ENCODE measurements around the gene ASCL2. TPM values are rescaled to one million over a fixed set of nuclear protein-coding genes. Genes with fewer than 3 reads are reported as not detected.

Gene ASCL2
- total RNA-seq, 1 donor from 2014 or later, result not detected

GRCh38 chr11:2298131-2298794 lies 27.9 kb upstream of the ASCL2 start:
- H3K4me1 ChIP-seq, result peaks cover 39% of the 10 kb centered on the region
- TF ChIP-seq CTCF (IDR thresholded peaks at IDR 0.05; ENCODE audit: borderline replicate concordance), result no peak
- intact Hi-C loops (cut with micrococcal nuclease), result loop anchor here (10.0 kb wide), 1 partner anchor 103 kb away; no protein-coding TSS in a partner anchor
- no peak overlapping the region for H3K4me3 ChIP-seq
- H3K27ac ChIP-seq (replicated peaks), result peak overlapping the region; percentile 30
- H3K27me3 ChIP-seq (ENCODE audit: low read depth), result no peaks in the 10 kb centered on the region
- no peak for DNase-seq
- H3K36me3 ChIP-seq, result no peaks in the 10 kb centered on the region
- H3K9me3 ChIP-seq (replicated peaks), result no peaks in the 10 kb centered on the region

GRCh38 chr11:2297623-2298030 lies 27.2 kb upstream of the ASCL2 start:
- H3K9me3 ChIP-seq (replicated peaks), result no peaks in the 10 kb centered on the region
- H3K4me1 ChIP-seq, result peaks cover 39% of the 10 kb centered on the region
- TF ChIP-seq CTCF (IDR thresholded peaks at IDR 0.05; ENCODE audit: borderline replicate concordance), result no peak
- no peaks in the 10 kb centered on the region for H3K27me3 ChIP-seq (ENCODE audit: low read depth)
- H3K36me3 ChIP-seq, result no peaks in the 10 kb centered on the region
- intact Hi-C loops (cut with micrococcal nuclease), result loop anchor here (10.0 kb wide), 1 partner anchor 103 kb away; no protein-coding TSS in a partner anchor
- H3K27ac ChIP-seq (replicated peaks), result no peak overlapping the region
- H3K4me3 ChIP-seq, result no peak overlapping the region
- no peak for DNase-seq

GRCh38 chr11:2296913-2297622 lies 26.7 kb upstream of the ASCL2 start:
- TF ChIP-seq CTCF (IDR thresholded peaks at IDR 0.05; ENCODE audit: borderline replicate concordance), result no peak
- peaks cover 39% of the 10 kb centered on the region for H3K4me1 ChIP-seq
- H3K9me3 ChIP-seq (replicated peaks), result no peaks in the 10 kb centered on the region
- no peak overlapping the region for H3K27ac ChIP-seq (replicated peaks)
- no peaks in the 10 kb centered on the region for H3K27me3 ChIP-seq (ENCODE audit: low read depth)
- DNase-seq, result no peak
- no peaks in the 10 kb centered on the region for H3K36me3 ChIP-seq
- intact Hi-C loops (cut with micrococcal nuclease), result loop anchor here (10.0 kb wide), 1 partner anchor 102 kb away; no protein-coding TSS in a partner anchor
- H3K4me3 ChIP-seq, result no peak overlapping the region

- DNase-seq, result no peak
Measured at GRCh38 chr11:2295971-2296912, 25.9 kb upstream of the ASCL2 start.

More at GRCh38 chr11:2295971-2296912, 25.9 kb upstream of the ASCL2 start:
- H3K27me3 ChIP-seq (ENCODE audit: low read depth), result no peaks in the 10 kb centered on the region
- no peak overlapping the region for H3K4me3 ChIP-seq
- no peaks in the 10 kb centered on the region for H3K9me3 ChIP-seq (replicated peaks)
- no peaks in the 10 kb centered on the region for H3K36me3 ChIP-seq
- intact Hi-C loops (cut with micrococcal nuclease), result loop anchor here (10.0 kb wide), 1 partner anchor 101 kb away; no protein-coding TSS in a partner anchor
- TF ChIP-seq CTCF (IDR thresholded peaks at IDR 0.05; ENCODE audit: borderline replicate concordance), result no peak
- H3K4me1 ChIP-seq, result peaks cover 39% of the 10 kb centered on the region
- H3K27ac ChIP-seq (replicated peaks), result no peak overlapping the region

All from left ventricle myocardium inferior (tissue), 1 donor.